Measurements from ENCODE around the gene TSHZ2.
"Not testable (repeated sequence)": the region's sequence is repeated elsewhere in the genome, so short reads cannot be mapped to it uniquely, and the experiment has no call there.

The TSHZ2 gene

DNA sequence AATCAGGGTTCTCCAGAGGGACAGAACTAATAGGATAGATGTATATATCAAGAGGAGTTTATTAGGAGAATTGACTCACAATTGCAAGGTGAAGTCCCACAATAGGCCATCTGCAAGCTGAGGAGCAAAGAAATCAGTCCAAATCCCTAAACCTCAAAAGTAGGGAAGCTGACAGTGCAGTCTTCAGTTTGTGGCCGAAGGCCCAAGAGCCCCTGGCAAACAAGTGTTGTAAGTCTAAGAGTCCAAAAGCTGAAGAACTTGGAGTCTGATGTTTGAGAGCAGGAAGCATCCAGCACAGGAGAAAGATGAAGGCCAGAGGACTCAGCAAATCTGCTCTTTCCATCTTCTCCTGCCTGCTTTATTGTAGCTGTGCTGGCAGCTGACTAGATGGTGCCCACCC, 117.7 kb downstream of the TSHZ2 start:
- DNase-seq: not testable (repeated sequence)

DNA sequence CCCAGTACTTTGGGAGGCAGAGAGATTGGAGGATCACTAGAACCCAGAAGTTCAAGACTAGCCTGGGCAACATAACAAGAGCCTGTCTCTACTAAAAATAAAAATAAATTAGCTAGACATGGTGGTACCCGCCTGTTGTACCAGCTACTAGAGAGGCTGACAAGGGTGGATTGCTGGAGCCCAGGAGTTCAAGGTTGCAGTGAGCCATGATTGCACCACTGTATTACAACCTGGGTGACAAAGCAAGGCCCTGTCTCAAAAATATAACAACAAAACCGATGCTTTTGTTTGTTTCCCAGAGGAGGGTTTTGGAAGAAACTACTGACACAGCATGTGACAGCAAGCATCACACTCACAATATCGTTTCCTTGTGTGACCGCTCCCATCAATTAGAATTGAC, 119.6 kb downstream of the TSHZ2 start:
- DNase-seq: no peak

DNA sequence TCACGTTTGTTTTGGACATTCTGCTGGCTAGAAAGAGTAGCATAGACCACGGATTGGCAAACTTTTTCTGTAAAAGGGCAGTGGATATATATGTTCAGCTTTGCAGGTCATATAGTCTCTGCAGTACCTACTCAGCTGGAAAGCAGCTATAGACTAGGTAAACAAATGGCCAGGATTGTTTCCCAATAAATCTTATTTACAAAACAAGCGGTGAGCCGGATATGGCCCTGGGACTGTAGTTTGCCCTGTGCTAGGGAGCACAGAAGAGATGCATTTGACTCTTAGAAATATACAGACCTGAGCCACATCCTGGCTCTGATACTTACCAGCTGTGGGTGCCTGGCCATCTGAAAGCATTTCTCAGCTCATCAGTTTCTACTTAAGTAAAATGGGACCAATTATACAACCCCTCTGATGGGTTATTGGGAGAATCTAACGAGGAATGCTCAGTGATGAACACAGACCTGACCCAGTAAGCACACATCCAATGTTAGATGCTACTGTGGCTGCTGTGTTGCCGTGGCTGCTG, 120.7 kb downstream of the TSHZ2 start:
- DNase-seq: no peak

DNA sequence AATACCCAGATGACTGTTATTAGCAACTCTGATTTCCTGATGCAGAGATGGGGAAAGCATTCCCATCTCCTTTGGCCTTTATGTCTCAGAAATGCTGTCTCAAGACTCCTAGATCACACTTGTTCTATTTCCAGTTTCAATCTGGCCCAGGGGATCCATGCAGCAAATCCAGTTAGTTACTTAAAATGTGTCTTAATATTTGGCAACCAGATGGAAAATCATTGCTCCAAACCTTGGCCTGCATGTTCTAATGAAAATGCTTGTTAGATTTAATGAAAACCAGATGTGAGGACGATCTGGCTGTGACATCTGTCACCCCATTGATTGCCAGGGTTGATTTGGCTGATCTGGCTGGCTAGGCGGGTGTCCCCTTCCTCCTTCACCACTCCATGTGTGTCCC, 125.2 kb downstream of the TSHZ2 start:
- DNase-seq: no peak

DNA sequence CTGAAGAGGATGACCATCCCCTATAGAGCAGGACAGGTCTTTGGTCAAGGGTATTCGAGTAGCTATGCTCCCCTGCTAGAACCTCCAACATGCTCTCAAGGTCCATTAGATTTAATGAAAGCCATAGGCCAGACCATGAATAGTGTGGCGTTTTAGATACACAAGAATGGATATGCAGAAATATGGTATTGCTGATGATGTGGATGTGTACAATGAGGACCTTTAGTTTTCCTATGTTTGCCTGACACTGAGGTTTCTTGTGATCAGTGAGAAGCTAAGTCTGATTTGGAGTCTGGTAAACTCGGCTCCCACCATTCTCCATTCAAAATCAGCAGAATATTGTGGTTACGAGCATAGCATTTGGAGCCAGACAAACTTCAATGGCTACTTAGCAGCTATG, 125.6 kb downstream of the TSHZ2 start:
- no peak for DNase-seq

DNA sequence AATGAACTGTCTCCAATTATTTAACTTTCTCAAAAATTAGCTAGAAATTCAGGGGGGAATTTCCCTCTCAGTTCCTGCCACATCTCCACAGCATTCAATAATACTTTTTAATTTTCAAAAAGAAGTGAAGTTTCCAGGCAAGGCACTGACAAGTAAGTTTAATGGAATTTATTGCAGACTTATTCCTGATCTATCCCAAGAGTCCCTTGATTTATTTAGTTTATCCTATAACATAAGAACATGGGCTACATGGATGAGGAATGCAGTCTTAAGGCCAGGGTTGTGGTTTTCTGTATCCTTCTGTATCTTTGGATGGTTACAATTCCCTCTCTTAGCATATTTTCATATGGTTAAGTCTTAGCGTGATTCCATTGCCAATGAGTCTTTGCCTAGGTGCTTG, 126.5 kb downstream of the TSHZ2 start:
- DNase-seq: no peak

DNA sequence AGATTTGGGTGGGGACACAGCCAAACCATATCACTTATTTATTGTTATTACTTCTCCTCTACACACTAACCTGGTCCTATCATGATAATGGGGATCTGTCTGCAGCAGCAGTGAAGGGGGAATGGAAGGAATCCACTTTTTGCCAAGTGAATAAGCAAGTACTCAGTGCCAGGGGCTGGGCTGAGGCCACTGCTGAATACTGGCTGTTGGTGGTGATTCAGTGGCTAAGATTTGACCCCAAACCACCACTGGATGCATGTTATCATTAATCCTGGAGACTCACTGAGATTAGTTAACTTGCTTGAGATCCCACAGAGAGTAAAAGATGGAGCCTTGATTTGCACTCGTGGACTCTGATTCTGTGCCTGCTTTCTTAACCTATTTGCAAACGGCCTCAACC, 127.7 kb downstream of the TSHZ2 start:
- no peak for DNase-seq

DNA sequence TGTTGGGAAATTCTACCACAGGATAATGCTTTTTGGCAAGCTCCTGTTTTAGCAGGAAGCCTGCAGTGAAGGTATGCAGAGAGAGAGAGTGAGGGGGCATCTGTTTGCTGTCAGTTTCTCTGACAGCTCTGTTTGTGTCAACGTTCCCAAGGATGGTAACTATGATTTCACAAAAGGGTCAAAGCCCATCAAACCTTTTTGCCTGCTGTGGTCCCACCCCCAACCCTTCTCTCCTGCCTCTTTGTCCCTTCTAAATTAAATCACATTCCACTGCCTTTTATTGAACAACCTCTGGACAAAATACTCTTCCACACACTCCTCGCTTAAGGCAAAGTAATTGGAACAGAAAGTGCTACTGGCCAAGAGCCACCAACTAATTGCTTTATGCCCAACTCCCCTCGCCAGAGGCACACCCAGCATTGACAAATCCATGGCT, 128.3 kb downstream of the TSHZ2 start:
- DNase-seq: no peak

DNA sequence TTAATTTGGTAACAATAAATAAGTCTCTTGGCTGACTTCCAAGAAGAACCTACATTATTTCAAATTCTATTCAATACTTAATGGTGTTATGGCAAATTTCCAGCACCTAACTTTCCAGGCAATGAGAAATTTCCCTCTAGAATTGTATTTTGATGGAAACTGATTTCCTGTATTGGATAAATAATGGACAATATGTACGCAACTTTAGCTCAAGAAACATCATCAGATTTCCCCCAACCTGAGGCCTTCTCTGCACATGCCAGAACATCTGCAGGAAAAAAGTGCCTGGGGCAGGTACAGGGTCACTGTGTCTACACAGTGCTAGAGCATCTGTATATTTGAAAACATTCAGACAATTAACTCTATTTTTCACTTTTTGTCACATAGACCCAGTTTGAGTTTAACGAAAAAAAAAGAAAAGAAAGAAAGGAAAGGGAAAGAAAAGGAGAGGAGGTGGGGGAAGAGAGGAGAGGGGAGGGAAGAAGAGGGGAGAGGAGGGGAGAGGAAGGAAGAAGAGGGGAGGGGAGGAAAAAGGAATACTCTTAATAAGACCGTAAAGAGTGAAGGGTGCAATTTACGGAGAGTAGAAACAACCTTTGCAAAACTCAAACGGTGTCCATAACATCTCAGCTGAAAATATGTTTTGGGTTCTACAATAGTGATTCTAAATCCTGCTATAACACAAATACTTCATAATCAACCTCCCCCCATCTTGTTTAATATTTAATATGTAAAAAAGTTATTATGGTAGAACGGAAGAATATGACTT, 130.0 kb downstream of the TSHZ2 start:
- no peak for DNase-seq

DNA sequence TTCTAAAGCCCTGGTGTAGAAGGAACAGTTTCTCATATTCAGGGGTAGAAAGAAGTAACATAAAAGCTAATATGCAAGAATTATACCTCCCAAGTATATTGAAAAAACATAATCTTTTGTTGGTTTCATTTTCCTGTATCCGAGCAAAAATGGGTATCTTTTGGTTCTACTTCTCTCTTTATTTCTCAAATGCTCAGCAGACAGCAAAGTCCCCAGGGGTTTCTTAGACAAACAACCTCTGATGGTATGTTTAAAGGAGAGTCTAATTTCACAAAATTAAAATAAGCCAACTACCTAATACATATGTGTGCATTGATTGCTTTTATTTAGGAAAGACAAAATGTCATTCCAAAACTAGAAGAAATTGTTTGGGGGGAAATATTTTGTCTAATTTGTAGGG, 131.0 kb downstream of the TSHZ2 start:
- no peak for DNase-seq

DNA sequence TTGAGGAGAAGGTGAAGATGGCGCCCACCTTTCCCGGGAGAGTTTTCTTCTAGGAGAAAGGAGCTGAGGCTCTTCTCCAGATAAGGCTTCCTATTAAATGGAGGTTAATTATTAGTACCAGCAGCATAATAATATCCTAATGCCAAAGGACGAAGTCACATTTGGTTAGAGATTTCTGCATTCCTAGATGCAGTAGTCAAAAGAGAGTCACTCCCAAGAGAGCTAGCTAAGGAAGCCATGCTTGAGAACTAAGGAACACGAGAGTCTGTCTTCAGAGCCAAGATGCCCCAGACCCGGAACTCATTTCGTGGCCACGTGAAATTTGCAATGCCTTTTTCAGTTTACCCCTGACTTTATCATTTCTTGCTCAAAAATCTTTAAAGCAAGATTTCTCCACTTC, 132.7 kb downstream of the TSHZ2 start:
- no peak for DNase-seq

DNA sequence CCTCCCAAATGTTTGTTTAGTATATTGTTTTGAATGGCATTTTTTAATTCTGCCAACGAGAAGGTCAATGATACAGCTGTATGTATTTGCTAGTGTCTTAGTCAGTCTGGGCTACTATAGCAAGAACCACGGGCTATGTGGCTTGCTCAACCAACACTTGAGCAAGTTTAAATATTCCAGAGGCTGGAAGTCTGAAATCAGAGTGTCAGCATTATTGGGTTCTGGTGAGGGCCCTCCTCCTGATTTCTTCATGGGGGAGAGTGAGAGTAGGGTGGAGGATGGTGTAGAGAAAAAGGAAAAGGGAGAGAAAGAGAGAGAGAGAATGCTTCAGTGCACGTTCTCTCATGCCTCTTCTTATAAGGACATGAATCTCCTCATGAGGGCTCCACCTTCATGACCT, 144.6 kb downstream of the TSHZ2 start:
- no peak for DNase-seq

DNA sequence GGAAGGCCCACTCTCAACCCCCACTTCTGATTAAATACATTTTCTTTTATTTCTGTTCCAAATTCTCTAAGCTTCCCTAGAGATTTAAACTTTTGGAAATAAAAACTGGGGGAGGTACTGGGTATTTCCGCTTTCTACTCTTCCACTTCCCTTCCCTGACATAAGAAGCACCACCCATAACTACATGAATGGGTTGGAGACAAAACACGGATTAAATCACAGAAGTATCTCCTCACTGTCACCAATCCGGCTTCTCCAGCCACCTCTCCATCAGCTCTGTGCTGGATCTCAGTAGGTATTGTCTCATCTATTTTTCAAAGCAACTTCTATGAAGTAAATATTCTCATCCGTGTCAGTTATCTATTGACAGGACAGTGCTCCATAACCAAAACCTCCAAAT, 150.7 kb downstream of the TSHZ2 start:
- no peak for DNase-seq

DNA sequence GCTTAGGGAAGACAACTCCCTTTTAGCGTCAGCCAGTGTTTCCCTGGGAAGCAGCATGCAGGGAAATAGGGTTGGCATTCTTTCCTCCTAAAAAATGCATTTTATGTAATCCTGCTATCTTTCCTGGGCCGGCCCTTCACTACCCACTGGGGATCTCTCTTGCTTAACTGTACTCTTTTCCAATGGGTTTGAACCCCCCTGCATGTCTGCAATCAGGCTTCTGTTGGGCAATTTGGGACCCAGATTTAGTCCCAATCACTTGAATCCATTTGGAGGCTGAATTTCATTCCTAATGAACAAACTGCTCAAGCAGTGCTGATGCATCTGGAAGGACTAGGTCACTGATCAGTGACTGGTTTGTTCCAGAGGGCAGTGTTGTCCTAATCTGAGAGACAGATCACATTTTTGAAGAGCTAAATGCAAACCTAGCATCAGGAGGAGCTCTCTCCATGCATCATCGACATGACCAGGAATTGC, 152.0 kb downstream of the TSHZ2 start:
- DNase-seq: no peak

DNA sequence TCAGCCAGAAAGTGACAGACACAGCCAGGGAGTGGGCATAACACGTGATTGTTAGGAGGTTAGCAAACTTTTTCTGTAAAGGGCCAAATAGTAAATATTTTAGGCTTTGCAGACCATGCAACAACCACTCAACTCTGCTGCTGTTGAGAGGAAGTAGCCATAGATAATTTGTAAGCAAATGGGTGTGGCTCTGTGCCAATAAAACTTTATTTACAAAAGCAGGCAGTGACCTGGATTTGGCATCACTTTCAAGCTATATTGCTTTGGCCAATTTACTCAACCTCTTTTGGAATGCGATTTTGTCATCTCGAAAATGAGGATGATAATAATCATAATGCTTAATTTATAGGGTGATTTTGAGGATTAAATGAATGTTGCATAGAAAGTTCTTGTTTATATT, 152.6 kb downstream of the TSHZ2 start:
- DNase-seq: no peak

DNA sequence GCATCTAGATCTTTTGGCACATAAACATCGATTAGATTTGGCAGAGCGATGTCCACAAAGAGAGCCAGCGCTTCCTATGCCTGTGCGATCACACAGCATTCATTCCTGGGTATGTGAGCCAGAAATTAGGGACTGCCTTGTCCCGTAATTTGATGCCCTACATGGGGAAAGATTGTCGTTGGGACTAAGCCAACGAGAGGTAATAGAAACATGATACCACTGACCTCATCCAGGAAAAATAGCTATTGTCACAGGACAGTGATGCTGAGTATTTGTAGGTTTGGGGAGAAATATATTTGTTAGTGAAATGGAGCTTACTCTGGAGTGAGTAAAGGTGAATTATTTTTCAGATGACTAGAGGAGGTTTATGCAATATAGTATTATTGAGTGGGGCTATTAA, 154.0 kb downstream of the TSHZ2 start:
- DNase-seq: no peak

DNA sequence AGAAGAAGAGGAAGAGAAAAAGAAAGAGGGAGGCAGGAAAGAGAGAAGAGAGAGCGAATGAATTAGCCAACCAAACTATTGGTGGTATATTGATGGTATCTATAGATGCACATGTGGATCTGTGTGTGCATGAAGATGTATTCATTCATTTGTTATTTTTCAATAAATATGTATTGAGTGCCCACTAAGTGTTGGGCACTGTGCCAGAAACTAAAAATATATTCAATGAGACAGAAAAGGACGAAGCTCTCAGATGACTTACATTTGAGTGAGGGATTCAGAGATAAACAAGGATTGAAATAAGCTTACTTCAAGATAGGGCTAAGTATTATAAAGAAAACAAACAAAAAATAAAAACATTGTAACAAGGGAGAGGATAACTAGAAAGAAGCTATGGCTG, 154.9 kb downstream of the TSHZ2 start:
- no peak for DNase-seq

DNA sequence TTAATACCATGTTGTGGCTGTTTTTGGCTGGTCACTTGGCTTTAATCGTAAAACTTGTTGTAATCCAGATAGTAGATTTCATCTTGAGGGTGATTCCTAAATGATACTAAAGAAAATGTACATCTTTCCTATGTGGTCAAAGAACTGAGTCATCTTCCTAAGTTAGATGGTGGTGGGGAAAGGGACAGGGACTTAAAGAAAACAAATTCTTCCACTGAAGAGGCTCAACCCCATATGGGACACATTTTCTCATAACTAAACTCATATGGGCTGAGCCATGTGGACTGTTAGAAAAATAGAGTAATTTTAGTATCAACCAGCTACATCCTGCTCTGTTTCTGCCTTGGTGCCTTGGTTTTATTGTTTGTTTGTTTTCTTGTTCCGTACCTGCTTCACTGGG, 155.8 kb downstream of the TSHZ2 start:
- DNase-seq: no peak

DNA sequence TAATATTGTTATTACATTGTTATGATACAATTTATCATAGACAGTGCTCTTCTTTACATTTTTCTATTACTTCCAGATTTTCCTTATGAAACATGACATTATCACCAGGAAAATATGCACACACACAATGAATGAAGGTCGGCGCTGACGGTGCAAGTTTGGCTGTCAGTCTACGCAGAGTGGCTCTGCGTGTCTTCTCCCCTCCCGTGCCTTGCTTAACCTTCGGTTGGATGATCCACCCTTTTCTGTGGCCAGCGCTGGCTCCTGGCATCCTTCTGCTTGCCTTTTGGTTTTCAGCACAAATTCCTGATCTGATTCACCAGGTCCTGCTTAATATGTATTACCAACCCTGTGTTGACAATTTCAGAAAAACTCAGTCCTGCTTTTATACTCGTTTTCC, 157.4 kb downstream of the TSHZ2 start:
- no peak for DNase-seq

DNA sequence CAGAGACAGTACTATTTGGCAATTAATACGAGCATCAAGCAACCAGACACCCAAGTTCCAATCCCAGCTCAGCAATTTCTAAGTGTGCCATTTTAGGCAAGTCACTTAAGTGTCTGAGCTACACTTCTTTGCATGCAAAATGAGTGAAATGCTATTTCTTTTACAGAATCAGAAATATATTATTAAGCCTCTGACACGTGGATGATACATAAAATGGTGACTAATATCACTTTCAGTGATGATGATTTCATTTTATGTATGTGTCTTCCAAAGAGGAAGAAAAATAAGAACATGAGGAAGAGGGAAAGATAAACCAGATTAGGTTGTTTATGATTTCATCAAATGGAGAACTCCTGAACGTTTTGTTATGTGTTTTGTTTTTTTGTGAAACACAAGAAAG, 158.6 kb downstream of the TSHZ2 start:
- no peak for DNase-seq

DNA sequence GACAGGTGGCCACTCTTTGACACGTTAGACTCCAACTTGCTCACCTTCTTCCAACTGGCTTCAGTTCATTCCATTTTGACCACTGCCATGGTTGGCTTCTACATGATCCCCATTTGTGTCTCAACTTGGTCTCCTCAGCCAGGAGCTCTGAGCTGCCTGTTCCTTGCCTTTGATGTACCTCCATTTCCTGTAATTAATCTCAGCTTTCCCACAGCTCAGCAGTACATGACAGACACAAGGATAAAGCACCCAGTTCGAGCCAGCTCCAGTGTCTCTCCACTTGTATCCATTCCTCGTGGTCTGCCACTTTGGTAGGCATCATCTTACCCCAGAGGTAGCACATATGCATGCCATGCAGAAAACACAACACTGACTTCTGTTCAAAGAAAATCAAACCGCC, 161.0 kb downstream of the TSHZ2 start:
- no peak for DNase-seq

DNA sequence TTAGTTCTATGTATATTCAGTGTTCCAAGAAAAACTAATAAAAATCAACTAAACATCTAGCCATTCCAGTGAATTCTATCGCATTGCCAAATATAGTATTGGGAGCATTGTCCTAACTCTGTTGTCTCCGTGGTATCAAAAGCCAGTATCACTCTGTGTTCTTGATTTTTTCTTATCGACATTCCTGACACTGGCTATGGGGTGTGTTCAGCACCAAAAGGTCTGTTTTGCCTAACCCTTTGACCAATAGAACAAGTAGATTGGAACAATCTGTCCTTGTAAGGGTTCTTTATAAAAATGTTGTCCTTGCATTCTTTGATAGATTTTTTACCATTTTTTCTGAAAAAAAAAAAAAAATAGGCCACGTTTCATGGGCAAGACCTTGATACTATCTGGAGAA, 161.5 kb downstream of the TSHZ2 start:
- no peak for DNase-seq

DNA sequence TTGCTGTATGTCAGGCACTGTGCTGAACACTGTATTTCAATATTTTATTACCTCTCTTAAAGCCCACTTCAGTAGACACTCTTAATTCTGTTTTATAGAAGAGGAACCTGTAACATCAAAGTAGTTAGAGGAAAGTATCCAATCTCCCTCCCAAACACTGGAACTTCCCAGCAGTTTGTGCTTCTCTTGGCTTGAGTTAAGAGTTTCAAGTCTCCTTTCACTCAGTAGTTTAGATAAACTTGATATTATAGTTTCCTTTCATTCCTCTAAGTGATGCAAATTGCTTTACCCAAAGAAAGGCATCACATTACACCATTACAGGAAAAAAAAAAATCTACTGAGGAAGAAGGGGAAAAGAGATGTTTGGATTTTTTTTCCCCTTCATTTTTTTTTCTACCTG, 164.3 kb downstream of the TSHZ2 start:
- no peak for DNase-seq

DNA sequence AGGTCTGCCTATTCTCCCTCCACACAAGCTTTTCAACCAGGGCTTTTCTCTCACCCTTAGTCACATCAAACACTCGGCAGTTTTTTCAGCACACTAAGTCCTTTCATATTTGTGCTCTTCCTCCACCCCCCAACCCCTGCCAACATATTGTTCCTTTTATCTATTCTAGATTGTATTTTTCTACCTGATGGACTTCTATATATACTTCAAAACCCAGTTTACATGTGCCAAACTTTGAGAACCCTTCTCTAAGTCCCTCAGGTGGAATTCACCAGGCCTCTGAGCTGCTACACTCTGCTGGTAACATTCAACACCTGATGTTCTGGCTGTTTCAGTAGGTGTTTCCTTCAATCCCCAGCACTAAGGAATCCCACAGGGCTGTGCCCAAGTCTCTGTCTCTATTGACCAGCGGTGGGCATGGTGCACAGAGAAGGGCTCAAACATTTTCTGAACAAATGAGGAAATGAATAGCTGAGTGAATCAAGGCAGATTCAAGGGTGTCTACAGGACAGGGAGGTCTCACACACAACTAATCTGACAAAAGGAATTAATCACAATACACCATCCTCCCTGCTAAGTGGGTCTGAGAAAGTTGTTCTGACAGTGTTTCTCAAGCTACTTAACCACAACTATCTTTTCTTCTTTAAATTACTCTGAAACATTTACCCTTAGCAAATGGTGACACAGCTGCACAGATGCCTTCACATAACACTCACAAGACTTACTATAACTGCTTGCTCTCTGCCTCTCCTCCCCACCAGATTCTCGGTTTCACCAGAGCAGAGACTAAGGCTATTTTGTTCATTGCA, 166.5 kb downstream of the TSHZ2 start:
- no peak for DNase-seq

Measured in activated effector memory CD4-positive, alpha-beta T cell treated with anti-CD3 and anti-CD28 coated beads, Interleukin-2, amount 50 U/mL, for 16 hours (primary cell).